HG03175 (cell line): Measurements from ENCODE around the gene PKP3.
"Not testable (repeated sequence)": the region's sequence is repeated elsewhere in the genome, so short reads cannot be mapped to it uniquely, and the experiment has no call there.

Experiments used
- ATAC-seq: cut with Tn5 transposase; IDR thresholded peaks from one replicate; pipeline ENCODE4 v1.9.1; 2021; ENCODE audit warnings: mild to moderate bottlenecking, moderate library complexity; ENCODE audit not compliant: unreplicated experiment

PKP3 gene

GRCh38 chr11:408154-409007 is 14.4 kb downstream of the PKP3 start:
- no peak for ATAC-seq

- ATAC-seq = no peak
Measured at GRCh38 chr11:409008-409599, 15.1 kb downstream of the PKP3 start.

GRCh38 chr11:409600-410483 is 15.8 kb downstream of the PKP3 start:
- no peak for ATAC-seq

- not testable (repeated sequence) for ATAC-seq
Measured at GRCh38 chr11:410711-411110, 16.7 kb downstream of the PKP3 start.

- not testable (repeated sequence) for ATAC-seq
Measured at GRCh38 chr11:411520-411919, 17.5 kb downstream of the PKP3 start.

GRCh38 chr11:412641-413119 is 18.7 kb downstream of the PKP3 start:
- ATAC-seq = no peak

GRCh38 chr11:413120-414081 is 19.4 kb downstream of the PKP3 start:
- no peak for ATAC-seq

- no peak for ATAC-seq
Measured at GRCh38 chr11:414318-414857, 20.4 kb downstream of the PKP3 start.

- ATAC-seq = no peak
Measured at GRCh38 chr11:415640-416041, 21.6 kb downstream of the PKP3 start.

GRCh38 chr11:416051-416756 is 22.2 kb downstream of the PKP3 start:
- ATAC-seq = no peak

- no peak for ATAC-seq
Measured at GRCh38 chr11:416757-417621, 23.0 kb downstream of the PKP3 start.

GRCh38 chr11:417652-418342 is 23.8 kb downstream of the PKP3 start:
- no peak for ATAC-seq

GRCh38 chr11:418343-419247 is 24.6 kb downstream of the PKP3 start:
- ATAC-seq = no peak

- no peak for ATAC-seq
Measured at GRCh38 chr11:419248-420005, 25.4 kb downstream of the PKP3 start.

- ATAC-seq = no peak
Measured at GRCh38 chr11:420054-420910, 26.3 kb downstream of the PKP3 start.
